ENCODE data around the gene FAM43A.

Gene FAM43A

GRCh38 chr3:194728986-194729385 is 43.3 kb downstream of the FAM43A start:
- no peaks in the 10 kb centered on the region for H3K9me3 ChIP-seq (replicated peaks in 1 of 2; ENCODE audit: control insufficient read depth in 2 of 2, insufficient read depth in 1 of 2, low read depth in 1 of 2, low read length in 2 of 2)
- no peak overlapping the region for H3K4me3 ChIP-seq (ENCODE audit: low read length in 2 of 2)
- H2BK15ac ChIP-seq (ENCODE audit: low read length), result no peak overlapping the region
- H2AFZ ChIP-seq (ENCODE audit: low read length), result no peak overlapping the region
- H3K4me2 ChIP-seq (ENCODE audit: insufficient read depth, low read length, poor library complexity, severe bottlenecking), result no peak overlapping the region
- H3K27me3 ChIP-seq (ENCODE audit: control insufficient read depth in 3 of 3, insufficient read depth in 3 of 3, low read depth in 1 of 3, low read length in 3 of 3), result peaks cover 0 to 70% (median 0%) of the 10 kb centered on the region in 3 experiments
- H3K4me1 ChIP-seq (ENCODE audit: control insufficient read depth in 2 of 2, insufficient read depth in 1 of 2, low read depth in 1 of 2, low read length in 2 of 2), result peaks cover 0 to 8% of the 10 kb centered on the region in 2 donors
- H2BK5ac ChIP-seq (ENCODE audit: low read length), result no peak overlapping the region
- H2BK120ac ChIP-seq (ENCODE audit: low read depth, low read length), result no peak overlapping the region
- H3K4ac ChIP-seq (ENCODE audit: low read length), result no peak overlapping the region
- no peak overlapping the region for H3K9ac ChIP-seq (ENCODE audit: low read depth, low read length, poor library complexity)
- H3K27ac ChIP-seq (replicated peaks; ENCODE audit: low read length), result no peak overlapping the region
- no peaks in the 10 kb centered on the region for H3K36me3 ChIP-seq (replicated peaks in 1 of 2; ENCODE audit: control insufficient read depth in 2 of 2, insufficient read depth in 2 of 2, low read length in 2 of 2)
- H2AK5ac ChIP-seq (ENCODE audit: low read depth, low read length), result no peak overlapping the region
- H4K8ac ChIP-seq (ENCODE audit: low read depth, low read length), result no peak overlapping the region
- no peak overlapping the region for H3K23ac ChIP-seq (ENCODE audit: low read depth, low read length, poor library complexity)
- H3K14ac ChIP-seq (ENCODE audit: low read length), result no peak overlapping the region
- no peak overlapping the region for H2BK12ac ChIP-seq (ENCODE audit: low read length)
- no peak for DNase-seq (ENCODE audit: low spot score)
- H3K18ac ChIP-seq (ENCODE audit: low read length), result no peak overlapping the region
- no peak overlapping the region for H4K91ac ChIP-seq (ENCODE audit: low read depth, low read length, poor library complexity)
- no peaks in the 10 kb centered on the region for H3K79me1 ChIP-seq (ENCODE audit: low read depth, low read length)
- no CpG with 5 or more reads among the region's 2 CpGs for WGBS, 2 donors (ENCODE audit: extremely low coverage in 2 of 2, insufficient read length in 2 of 2, insufficient replicate concordance in 1 of 2)

GRCh38 chr3:194730365-194730764 is 44.7 kb downstream of the FAM43A start:
- H2BK15ac ChIP-seq (ENCODE audit: low read length), result no peak overlapping the region
- no CpG with 5 or more reads among the region's 10 CpGs for WGBS, 2 donors (ENCODE audit: extremely low coverage in 2 of 2, insufficient read length in 2 of 2, insufficient replicate concordance in 1 of 2)
- no peaks in the 10 kb centered on the region for H3K79me1 ChIP-seq (ENCODE audit: low read depth, low read length)
- no peak overlapping the region for H3K4me3 ChIP-seq (ENCODE audit: low read length in 2 of 2)
- no peak overlapping the region for H3K4me2 ChIP-seq (ENCODE audit: insufficient read depth, low read length, poor library complexity, severe bottlenecking)
- DNase-seq (ENCODE audit: low spot score), result no peak
- H3K4me1 ChIP-seq (ENCODE audit: control insufficient read depth in 2 of 2, insufficient read depth in 1 of 2, low read depth in 1 of 2, low read length in 2 of 2), result peaks cover 0 to 8% of the 10 kb centered on the region in 2 donors
- no peak overlapping the region for H3K18ac ChIP-seq (ENCODE audit: low read length)
- H2BK12ac ChIP-seq (ENCODE audit: low read length), result no peak overlapping the region
- H3K27me3 ChIP-seq (ENCODE audit: control insufficient read depth in 3 of 3, insufficient read depth in 3 of 3, low read depth in 1 of 3, low read length in 3 of 3), result peaks cover 0 to 66% (median 0%) of the 10 kb centered on the region in 3 experiments
- H3K23ac ChIP-seq (ENCODE audit: low read depth, low read length, poor library complexity), result no peak overlapping the region
- no peak overlapping the region for H3K14ac ChIP-seq (ENCODE audit: low read length)
- H3K4ac ChIP-seq (ENCODE audit: low read length), result no peak overlapping the region
- H3K9me3 ChIP-seq (replicated peaks in 1 of 2; ENCODE audit: control insufficient read depth in 2 of 2, insufficient read depth in 1 of 2, low read depth in 1 of 2, low read length in 2 of 2), result no peaks in the 10 kb centered on the region
- no peak overlapping the region for H3K9ac ChIP-seq (ENCODE audit: low read depth, low read length, poor library complexity)
- H2AFZ ChIP-seq (ENCODE audit: low read length), result no peak overlapping the region
- H2BK120ac ChIP-seq (ENCODE audit: low read depth, low read length), result no peak overlapping the region
- no peak overlapping the region for H4K91ac ChIP-seq (ENCODE audit: low read depth, low read length, poor library complexity)
- no peak overlapping the region for H3K27ac ChIP-seq (replicated peaks; ENCODE audit: low read length)
- no peak overlapping the region for H2AK5ac ChIP-seq (ENCODE audit: low read depth, low read length)
- H2BK5ac ChIP-seq (ENCODE audit: low read length), result no peak overlapping the region
- no peak overlapping the region for H4K8ac ChIP-seq (ENCODE audit: low read depth, low read length)
- H3K36me3 ChIP-seq (replicated peaks in 1 of 2; ENCODE audit: control insufficient read depth in 2 of 2, insufficient read depth in 2 of 2, low read length in 2 of 2), result no peaks in the 10 kb centered on the region

- Histone ChIP-seq H3K9me3 (replicated peaks in 1 of 2; ENCODE audit: control insufficient read depth in 2 of 2, insufficient read depth in 1 of 2, low read depth in 1 of 2, low read length in 2 of 2) (no peaks in the 10 kb centered on the region), H4K8ac (ENCODE audit: low read depth, low read length) (no peak overlapping the region), H3K9ac (ENCODE audit: low read depth, low read length, poor library complexity) (no peak overlapping the region), H3K79me1 (ENCODE audit: low read depth, low read length) (no peaks in the 10 kb centered on the region), H4K91ac (ENCODE audit: low read depth, low read length, poor library complexity) (no peak overlapping the region), H3K14ac (ENCODE audit: low read length) (no peak overlapping the region), H2AFZ (ENCODE audit: low read length) (no peak overlapping the region), H2BK5ac (ENCODE audit: low read length) (no peak overlapping the region), H3K4me2 (ENCODE audit: insufficient read depth, low read length, poor library complexity, severe bottlenecking) (no peak overlapping the region), H3K36me3 (replicated peaks in 1 of 2; ENCODE audit: control insufficient read depth in 2 of 2, insufficient read depth in 2 of 2, low read length in 2 of 2) (no peaks in the 10 kb centered on the region), H3K4me3 (ENCODE audit: low read length in 2 of 2) (no peak overlapping the region), H2BK12ac (ENCODE audit: low read length) (no peak overlapping the region), H2BK120ac (ENCODE audit: low read depth, low read length) (no peak overlapping the region), H3K27ac (replicated peaks; ENCODE audit: low read length) (no peak overlapping the region), H3K4ac (ENCODE audit: low read length) (no peak overlapping the region), H3K27me3 (ENCODE audit: control insufficient read depth in 3 of 3, insufficient read depth in 3 of 3, low read depth in 1 of 3, low read length in 3 of 3) (peaks cover 0 to 72% (median 2%) of the 10 kb centered on the region in 3 experiments), H3K4me1 (ENCODE audit: control insufficient read depth in 2 of 2, insufficient read depth in 1 of 2, low read depth in 1 of 2, low read length in 2 of 2) (peaks cover 0 to 8% of the 10 kb centered on the region in 2 donors), H3K18ac (ENCODE audit: low read length) (no peak overlapping the region), H2BK15ac (ENCODE audit: low read length) (no peak overlapping the region), H2AK5ac (ENCODE audit: low read depth, low read length) (no peak overlapping the region), H3K23ac (ENCODE audit: low read depth, low read length, poor library complexity) (no peak overlapping the region)
- DNase-seq (ENCODE audit: low spot score), result no peak
- WGBS, 2 donors (ENCODE audit: extremely low coverage in 2 of 2, insufficient read length in 2 of 2, insufficient replicate concordance in 1 of 2), result no CpG with 5 or more reads among the region's 5 CpGs
Measured at GRCh38 chr3:194731506-194732073, 45.9 kb downstream of the FAM43A start.

- Histone ChIP-seq H2BK15ac (ENCODE audit: low read length) (no peak overlapping the region), H2BK12ac (ENCODE audit: low read length) (no peak overlapping the region), H3K23ac (ENCODE audit: low read depth, low read length, poor library complexity) (no peak overlapping the region), H2BK120ac (ENCODE audit: low read depth, low read length) (no peak overlapping the region), H3K9ac (ENCODE audit: low read depth, low read length, poor library complexity) (no peak overlapping the region), H2BK5ac (ENCODE audit: low read length) (no peak overlapping the region), H2AFZ (ENCODE audit: low read length) (no peak overlapping the region), H3K4me2 (ENCODE audit: insufficient read depth, low read length, poor library complexity, severe bottlenecking) (no peak overlapping the region), H2AK5ac (ENCODE audit: low read depth, low read length) (no peak overlapping the region), H3K14ac (ENCODE audit: low read length) (no peak overlapping the region), H3K79me1 (ENCODE audit: low read depth, low read length) (no peaks in the 10 kb centered on the region), H3K4ac (ENCODE audit: low read length) (no peak overlapping the region), H3K4me3 (ENCODE audit: low read length in 2 of 2) (no peak overlapping the region), H3K36me3 (replicated peaks in 1 of 2; ENCODE audit: control insufficient read depth in 2 of 2, insufficient read depth in 2 of 2, low read length in 2 of 2) (no peaks in the 10 kb centered on the region), H3K4me1 (ENCODE audit: control insufficient read depth in 2 of 2, insufficient read depth in 1 of 2, low read depth in 1 of 2, low read length in 2 of 2) (peaks cover 0 to 6% of the 10 kb centered on the region in 2 donors), H3K27me3 (ENCODE audit: control insufficient read depth in 3 of 3, insufficient read depth in 3 of 3, low read depth in 1 of 3, low read length in 3 of 3) (peaks cover 0 to 74% (median 3%) of the 10 kb centered on the region in 3 experiments), H4K8ac (ENCODE audit: low read depth, low read length) (no peak overlapping the region), H3K9me3 (replicated peaks in 1 of 2; ENCODE audit: control insufficient read depth in 2 of 2, insufficient read depth in 1 of 2, low read depth in 1 of 2, low read length in 2 of 2) (no peaks in the 10 kb centered on the region), H4K91ac (ENCODE audit: low read depth, low read length, poor library complexity) (no peak overlapping the region), H3K27ac (replicated peaks; ENCODE audit: low read length) (no peak overlapping the region), H3K18ac (ENCODE audit: low read length) (no peak overlapping the region)
- WGBS, 2 donors (ENCODE audit: extremely low coverage in 2 of 2, insufficient read length in 2 of 2, insufficient replicate concordance in 1 of 2), result no CpG with 5 or more reads among the region's 4 CpGs
- no peak for DNase-seq (ENCODE audit: low spot score)
Measured at GRCh38 chr3:194732617-194733016, 46.9 kb downstream of the FAM43A start.
